Measurements from ENCODE around the gene NFILZ. TPM values are rescaled to one million over a fixed set of nuclear protein-coding genes. Genes with fewer than 3 reads are reported as not detected.

NFILZ gene, protein sequence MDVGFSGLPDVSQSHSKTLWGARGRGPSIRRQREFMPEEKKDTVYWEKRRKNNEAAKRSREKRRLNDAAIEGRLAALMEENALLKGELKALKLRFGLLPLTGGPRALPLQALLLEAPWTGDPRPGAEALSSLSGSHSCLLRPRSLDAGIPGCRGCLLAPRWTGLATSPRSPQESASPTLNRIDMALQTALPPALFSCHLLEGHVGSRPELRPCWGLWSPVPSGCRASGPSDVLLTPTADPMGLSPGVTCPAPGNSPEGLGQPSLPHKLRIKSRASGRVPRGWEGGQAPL
- total RNA-seq, result not detected in 2 replicates

DNA sequence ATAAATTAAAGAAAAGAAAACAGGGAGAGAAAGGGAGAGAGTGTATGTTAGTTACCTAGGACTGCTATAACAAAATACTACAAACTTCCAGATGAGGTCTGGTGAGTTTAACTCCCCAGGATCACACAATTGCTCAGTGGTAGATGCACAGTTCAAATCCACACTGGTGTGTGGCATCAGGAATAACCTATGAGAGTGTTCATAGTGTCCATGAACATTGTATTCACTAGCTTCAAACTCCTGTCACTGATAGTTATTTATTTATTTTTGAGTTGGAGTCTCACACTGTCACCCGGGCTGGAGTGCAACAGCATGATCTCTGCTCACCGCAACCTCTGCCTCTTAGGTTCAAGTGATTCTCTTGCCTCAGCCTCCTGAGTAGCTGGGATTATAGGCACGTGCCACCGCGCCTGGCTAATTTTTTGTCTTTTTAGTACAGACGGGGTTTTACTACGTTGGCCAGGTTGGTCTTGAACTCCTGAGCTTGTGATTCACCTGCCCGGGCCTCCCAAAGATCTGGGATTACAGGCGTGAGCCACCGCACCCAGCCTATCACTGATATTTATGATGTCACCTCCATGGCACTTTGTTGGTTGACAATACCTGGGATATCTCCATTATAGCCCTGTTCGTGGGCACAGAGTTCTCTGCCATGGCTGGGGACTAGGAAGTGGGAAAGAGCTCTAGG lies at the start of gene NFILZ:
Gene NFILZ (plus strand): TSS at position 638 of the 688 bp plus-strand sequence. CDS start 46,133 bp downstream, outside the sequence.
- DNase-seq (ENCODE audit: extremely low read depth, low read depth, low spot score), result no peak

DNA sequence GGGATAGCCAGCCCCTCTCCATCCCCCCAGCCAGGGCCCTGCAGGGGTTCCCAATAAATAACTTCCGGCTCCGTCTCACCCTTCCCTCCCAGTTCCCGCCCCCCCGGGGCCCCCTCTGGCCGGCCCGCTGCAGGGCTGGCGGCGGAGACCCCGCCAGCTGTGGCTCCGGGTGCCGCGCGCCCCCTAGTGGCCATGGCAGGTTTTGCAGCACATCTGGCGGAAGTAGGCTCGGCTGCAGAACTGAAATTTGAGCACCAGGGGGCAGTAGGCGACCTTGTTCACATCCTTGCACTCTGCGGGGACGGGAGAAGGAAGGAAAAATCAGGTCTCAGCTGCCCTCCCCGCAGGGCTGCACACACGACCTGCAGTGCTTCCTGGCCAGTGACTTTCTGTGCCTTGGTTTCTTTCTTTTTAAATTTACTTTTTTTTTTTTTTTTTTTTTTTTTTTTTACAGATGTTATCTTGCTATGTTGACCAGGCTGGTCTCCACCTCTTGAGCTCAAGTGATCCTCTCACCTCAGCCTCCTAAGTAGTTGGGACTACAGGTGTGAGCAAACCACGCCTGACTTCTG lies 49.6 kb upstream of the NFILZ start:
- DNase-seq (ENCODE audit: extremely low read depth, low read depth, low spot score), result peak; percentile 29

DNA sequence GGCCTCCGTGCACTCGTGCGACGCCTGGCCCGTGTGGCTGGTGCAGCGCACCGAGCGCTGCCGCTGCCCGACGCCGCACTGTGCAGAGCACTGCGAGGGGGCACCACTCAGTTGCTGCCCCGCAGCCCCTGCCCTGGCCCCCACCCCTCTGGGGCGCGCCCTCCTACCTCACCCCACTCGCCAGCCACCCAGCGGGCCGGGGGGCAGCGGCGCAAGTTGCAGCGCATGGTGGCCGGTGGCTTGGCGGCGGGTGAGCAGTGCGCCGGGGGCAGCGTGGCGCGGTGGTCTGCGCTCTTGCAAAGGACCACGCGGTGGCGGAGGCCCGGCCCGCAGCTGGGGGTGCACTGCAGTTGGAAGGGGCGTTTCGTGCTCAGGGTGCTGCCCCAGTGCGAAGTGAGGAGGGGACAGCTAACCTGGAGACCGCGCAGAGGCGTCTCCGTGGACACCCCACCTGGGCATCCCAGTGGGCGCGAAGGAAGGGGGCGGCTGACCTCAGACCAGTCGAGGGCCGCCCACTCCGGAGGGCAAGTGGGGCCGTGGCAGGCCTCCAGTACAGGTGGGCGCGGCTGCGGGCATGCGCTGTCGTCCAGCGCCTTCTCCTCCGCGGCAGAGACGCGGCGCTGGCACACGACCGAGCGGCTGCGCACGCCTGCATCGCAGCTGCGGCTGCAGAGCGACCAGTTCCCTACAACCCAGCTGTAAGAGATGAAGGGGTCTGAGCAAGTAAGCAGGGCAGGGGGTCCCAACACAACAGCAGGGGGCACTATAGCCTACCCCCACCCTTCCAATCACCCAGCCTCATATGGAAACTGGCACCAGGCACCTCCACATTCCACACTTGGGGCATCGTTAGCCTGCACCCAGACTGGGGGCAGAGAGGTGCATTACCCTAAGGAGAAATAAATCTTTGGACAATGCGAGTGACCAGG lies 45.2 kb upstream of the NFILZ start:
- no peak for DNase-seq (ENCODE audit: extremely low read depth, low read depth, low spot score)

DNA sequence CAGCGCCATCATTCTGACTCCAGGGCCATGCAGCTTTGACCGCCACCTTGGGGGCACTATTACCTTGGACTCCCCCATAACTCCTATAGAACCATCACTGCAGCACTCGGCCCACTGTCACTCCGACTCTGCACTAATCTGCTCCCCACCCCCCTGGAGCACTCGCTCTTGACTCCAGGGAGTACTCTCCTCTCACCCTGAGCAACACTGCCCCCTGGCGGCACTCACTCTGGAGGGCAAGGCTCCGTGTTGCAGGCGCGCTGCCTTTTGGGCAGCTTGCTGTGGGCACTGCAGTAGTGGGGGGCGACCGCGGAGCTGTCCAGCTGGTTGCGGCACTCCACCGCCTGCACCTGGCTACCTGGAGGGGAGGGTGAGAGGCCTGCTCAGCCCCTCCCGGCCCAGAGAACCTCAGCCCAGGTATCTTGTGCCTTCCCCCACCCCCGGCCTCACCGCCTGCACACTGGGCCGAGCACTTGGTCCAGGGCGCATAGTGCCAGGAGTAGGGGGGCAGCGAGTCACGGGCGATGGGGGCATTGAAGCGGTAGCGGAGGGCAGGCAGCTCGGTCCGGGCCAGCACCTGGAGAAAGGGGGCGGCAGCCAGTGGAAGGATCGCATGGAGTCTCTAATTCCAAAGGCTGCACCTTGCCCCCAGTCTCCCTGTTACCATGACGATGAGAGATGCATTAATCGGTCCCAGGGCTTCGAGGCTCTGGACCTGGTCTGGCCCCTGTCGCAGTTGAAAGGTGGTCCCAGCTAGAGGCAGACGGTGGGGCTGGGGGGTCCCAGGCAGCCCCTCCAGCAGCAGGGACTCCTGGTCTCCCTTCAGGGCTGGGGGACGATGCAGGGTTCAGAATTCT lies 44.3 kb upstream of the NFILZ start:
- DNase-seq (ENCODE audit: extremely low read depth, low read depth, low spot score), result no peak

DNA sequence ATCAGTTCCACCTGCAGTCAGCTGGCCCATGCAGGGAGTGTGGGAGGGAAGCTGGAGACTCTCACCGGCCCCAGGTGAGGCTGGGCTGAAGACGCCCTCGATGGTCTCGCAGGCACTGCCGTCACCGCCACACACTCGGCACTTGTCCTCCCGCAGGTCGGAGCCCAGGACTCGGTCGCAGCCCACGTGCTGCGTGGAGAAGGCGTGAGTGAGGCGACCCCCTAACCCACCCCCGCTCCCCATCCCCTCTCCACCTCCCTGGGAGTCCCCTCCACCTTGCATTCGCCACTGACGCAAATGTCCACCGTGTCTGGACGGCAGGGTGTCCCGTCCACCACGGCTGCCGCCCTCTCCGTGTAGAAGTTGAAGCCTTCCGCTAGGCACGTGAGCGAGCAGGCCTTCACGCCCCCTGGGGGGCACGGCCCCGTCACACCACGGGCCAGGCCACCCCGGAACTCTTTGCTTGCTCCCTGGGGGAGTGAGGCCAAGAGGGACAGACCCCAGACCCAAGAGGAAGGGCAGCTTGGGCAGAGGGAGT lies 41.2 kb upstream of the NFILZ start:
- no peak for DNase-seq (ENCODE audit: extremely low read depth, low read depth, low spot score)

DNA sequence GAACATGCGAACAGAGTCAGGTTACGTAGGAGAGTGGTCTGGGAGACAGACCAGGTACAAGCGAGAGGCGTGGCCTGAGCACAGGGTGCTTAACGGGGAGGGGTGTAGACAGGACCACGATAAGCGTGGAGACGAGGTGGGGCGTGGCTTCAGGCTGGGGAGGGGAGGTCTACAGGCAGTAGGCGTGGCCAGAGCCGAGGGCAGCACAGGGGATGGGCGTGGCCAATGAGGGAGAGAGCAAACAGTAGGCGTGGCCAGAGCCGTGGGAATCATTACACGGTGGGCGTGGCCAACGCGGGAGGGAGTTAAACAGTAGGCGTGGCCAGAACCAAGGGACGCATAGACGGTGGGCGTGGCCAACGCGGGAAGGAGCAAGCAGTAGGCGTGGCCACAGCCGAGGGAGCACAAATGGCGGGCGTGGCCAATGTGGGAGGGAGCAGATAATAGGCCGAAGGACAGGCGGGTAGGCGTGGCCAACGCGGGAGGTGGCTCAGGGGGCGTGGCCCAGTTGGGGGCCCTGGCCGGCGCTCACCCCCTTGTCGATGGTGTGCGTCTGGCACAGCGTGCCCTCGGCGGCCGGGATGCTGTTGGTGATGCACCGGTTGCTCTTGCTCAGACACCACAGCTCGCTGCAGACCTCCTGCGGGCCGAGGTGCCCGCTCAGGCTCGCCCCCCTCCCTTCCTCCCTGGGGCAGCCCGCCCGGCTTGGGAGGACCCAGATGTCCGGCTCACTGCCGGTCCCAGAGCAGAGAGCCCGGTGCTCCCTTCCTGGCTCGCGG lies 38.0 kb upstream of the NFILZ start:
- peak; percentile 64 for DNase-seq (ENCODE audit: extremely low read depth, low read depth, low spot score)

DNA sequence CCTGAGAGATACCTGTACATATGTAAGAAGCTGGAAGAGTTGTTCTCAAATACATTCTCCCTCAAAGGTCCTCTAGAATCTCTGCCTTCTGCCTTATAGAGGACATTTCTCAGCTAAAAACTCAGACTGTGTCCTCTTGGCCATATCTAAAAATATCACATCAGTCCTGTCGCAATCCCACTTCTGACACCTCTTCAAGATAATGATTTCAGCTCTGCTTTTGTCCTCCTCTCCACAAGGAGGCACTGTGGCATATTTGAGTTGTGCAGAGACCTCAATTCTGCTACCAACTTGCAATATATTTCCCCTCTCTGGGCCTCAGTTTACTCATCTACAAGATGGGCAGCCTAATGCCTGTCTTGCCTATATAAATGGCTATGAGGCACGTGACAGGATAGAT lies 36.5 kb upstream of the NFILZ start:
- DNase-seq (ENCODE audit: extremely low read depth, low read depth, low spot score), result no peak

DNA sequence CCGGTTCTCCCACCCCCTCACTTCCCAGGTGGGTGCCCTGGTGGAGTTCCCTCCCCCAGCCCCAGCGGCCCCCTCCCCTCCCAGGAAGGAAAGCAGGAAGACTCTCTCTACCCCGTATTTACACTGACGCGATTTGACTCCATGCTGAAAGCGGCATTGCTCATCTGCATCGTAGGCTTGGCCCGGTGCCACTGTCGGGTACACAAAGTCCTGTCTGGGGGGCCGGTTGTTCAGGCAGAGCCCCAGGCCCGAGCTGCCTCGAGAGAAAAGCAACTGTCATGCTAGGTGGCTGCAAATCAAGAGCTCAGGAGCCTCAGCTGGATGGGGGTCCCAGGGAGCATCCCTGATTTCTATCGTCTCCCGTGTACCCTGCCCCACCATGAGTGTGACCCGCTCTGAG lies 34.8 kb upstream of the NFILZ start:
- DNase-seq (ENCODE audit: extremely low read depth, low read depth, low spot score), result no peak

DNA sequence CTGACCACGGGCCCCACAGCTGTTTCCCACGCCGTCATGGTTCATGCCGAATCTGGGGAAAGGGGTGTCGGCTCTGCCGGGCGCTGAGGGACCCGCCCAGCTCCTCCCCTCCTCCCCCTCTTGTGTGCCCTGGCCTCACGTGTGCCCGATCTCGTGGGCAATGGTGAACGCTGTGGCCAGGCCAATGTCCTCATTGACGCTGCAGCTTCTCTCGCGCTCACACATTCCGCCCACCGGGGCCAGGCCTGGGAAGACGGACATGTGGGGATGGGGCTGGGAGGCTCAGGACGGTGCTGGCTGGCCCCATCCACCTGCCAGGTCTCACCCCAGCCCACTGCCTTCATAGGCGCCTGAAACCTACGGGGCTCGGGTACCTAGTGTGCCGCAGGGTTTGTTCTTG lies 34.3 kb upstream of the NFILZ start:
- no peak for DNase-seq (ENCODE audit: extremely low read depth, low read depth, low spot score)

DNA sequence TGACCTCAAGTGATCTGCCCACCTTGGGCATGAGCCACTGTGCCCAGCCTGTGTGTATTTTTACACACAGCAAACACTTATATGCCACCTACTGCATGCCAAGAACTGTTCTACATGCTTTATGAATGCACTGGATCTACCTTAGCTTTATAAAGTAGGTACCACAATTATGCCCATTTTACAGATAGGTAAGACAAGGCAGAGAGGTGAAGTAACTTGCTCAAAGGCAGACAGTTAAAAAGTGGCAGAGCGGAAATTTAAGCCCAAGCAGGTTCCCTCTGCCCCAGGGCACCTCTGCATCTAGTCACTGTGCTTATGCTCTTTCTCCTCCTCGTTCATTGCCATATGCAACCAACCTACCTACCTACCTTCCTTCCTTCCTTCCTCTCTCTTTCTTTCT lies 30.4 kb upstream of the NFILZ start:
- no peak for DNase-seq (ENCODE audit: extremely low read depth, low read depth, low spot score)

DNA sequence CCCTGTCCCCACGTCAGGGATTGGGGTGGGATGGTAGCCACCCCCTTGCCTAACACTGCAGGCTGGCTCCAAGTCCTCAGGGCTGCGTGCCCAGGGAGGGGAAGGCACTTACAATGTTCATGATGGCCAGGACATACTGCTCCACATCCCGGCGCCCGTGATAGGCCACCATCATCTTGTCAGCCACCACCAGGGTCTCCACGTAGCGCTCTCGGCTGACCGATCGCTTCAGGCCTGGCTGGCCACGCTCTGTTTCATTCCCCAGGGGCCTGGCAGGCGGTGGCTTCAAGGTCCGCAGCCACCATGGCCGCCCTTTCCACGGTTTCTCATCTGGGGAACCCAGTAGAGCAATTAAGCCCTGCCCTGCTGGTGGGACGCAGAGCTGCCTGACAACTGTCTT lies 29.6 kb upstream of the NFILZ start:
- no peak for DNase-seq (ENCODE audit: extremely low read depth, low read depth, low spot score)

DNA sequence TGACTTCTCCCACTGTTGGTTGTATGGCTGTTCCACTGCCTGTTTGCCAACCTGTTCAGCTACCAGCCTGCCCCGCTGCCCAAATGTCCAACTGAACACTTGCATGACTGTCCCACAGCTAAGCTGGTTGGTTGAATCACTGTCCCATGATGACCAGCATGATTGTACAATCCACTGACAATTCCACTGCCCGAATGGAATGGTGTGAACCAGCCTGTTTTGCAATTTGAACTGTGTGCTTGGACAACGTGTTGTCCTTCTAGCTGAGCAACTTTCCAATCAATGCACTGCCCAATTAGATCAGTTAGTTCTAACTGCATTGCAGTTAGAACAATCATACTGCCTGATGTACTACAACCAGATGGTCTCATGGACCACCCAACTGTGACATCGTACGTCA lies 28.6 kb upstream of the NFILZ start:
- no peak for DNase-seq (ENCODE audit: extremely low read depth, low read depth, low spot score)

DNA sequence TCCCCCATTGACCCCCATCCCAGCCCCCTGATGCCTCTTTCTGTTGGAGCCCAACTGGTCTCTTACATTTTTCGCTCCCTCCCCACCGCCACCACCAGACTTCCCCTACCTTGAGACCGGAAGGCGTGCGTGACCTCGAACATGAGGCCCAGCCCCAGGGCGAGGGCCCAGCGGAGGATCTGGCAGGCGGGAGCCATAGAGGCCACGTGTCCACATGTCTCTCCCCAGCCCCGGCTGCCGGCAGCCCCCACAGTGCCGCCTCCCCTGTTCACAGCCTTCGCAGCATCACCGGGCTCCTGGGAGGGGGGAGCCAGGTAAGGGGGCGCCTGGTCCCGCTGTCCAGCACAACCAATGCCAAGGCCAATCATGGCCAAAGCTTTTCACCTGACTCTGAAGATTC lies 24.9 kb upstream of the NFILZ start:
- no peak for DNase-seq (ENCODE audit: extremely low read depth, low read depth, low spot score)

DNA sequence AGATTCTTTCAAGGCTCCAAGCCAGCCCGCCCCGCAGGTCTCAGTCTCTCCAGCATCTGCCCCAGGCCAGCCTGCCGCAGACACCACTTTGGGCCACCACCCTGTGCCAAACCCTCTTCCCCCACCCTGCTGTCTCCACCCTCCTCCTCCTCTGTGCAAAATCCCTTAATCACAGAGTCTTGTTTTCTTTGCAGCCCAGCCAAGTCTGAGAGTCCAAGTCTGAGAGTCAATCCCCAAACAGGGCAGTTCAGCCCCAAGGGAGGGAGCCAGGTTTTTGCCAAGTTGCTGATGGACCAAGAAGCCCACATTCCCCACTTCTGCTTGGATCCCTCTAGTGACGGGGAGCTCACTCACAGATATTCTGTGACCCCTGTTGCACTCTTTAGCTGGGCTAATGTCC lies 23.0 kb upstream of the NFILZ start:
- DNase-seq (ENCODE audit: extremely low read depth, low read depth, low spot score), result no peak

DNA sequence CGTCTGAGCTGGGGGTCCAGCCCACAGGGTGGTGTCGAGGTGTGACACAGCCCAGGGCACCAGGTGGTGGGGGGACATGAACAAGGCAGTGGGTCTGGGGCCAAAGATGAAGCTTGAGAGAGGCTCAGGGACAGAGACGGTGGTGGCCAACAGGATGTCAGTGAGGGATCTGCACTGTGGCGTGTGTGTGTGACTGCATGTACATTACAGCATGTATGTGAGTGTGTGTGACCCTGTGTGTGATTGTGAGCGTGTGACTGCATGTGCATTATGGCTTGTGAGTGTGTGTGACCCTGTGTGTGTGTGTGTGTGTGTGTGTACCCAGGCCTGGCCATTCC lies 21.5 kb upstream of the NFILZ start:
- no peak for DNase-seq (ENCODE audit: extremely low read depth, low read depth, low spot score)

DNA sequence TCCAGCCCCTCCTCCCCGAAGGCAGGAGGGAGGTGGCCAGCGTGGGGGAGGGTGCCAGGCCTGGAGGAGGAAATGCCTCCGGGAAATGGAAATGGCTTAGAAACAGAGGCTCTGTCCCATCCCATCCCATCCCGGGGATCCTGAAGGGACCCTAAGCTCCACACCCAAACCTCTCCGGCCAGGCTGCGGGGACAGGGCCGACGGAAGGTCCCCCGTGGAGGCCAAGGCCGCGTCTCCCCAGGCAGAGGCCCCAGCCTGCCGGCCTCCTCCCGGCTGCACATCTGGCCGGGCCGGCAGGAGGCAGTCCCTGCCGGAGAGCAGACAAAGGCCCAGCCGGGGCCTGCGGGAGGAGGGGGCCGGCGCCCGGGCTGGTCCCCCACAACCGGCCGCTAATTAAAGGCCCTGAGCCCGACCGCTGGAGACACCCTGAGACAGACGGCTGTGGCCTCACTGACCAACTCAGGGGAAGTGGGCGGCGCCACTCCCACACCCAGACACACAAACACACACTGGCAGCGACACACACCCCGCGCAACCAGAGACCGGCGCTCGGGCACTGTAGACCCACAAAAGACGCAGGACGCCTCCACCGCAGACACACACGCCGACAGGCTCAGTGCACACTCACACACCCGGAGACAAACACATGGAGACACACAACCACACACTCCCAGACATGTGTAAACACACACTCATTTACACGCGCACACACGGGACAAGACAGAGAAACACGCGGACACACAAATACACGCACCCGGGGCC lies 21.0 kb upstream of the NFILZ start:
- DNase-seq (ENCODE audit: extremely low read depth, low read depth, low spot score), result no peak

DNA sequence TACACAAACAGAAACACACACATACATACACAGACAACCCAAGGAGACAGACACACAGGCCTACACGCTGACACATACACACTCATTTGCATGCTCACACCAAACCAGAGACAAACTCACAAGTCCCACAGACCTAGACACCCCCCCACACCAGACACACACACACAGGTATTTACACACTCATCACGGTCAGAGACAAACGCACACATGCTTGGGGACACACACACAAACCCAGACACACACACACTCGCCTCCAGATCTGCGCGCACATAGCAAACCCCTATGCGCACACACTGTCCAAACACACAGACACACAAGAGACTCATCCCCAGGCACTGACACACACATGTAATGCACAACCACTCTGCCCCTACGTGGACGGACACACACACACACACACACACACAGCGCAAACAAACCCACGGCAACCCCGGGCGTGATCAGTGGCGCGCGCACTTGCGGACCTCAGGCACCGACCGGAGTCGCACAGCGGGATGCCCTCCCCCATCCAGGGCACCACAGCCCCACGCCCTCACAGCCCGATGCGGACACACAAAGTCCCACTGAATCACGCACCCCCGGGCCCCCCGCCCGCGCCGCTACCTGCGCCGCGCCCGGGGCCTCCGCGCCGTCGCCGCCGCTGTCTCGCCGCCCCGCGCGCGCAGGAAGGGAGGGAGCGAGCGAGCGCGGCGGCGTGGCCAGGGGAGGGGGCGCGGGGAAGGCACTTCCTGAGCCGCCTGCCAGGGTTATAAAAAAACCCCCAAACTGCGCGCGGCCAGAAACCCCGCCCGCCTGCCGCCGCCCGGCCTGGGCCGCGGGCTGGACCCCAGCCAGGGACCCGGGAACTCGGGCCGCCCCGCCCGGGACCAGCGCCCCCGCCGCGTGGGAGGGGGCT lies 20.1 kb upstream of the NFILZ start, which contains the start of gene ADAMTS10:
Gene ADAMTS10 (minus strand): TSS at position 675 of the 895 bp plus-strand sequence. CDS start 5,005 bp downstream, outside the sequence.
- DNase-seq (ENCODE audit: extremely low read depth, low read depth, low spot score), result no peak

Data from glomerular endothelial cell (primary cell).